Astrocyte of the cerebellum (primary cell): ENCODE data around the gene LRRC40.

Experiments used
- DNase-seq: peaks from one replicate; pipeline ENCODE4 v3.0.0-alpha.2; 2011; ENCODE audit warnings: low read depth
- H3K4me3 ChIP-seq: 2 replicates; pipeline ENCODE4 v1.5.1; 2011; ENCODE audit warnings: mild to moderate bottlenecking, low read depth, low read length, moderate library complexity
- in situ Hi-C: cut with HindIII; loops from 2 replicates; pipeline ENCODE4 v1.10.0; 2017; ENCODE audit warnings: low sequenced_read_pairs
- TF ChIP-seq, protein P1 (sequence below): IDR thresholded peaks from 2 replicates; pipeline ENCODE4 v1.5.1; 2012; ENCODE audit warnings: low read length, low read depth, moderate library complexity, mild to moderate bottlenecking; ENCODE audit errors: missing control alignments

LRRC40 gene

GRCh38 chr1:70205434-70206118 lies at the start of gene LRRC40:
TSS of gene LRRC40 (minus strand) at chr1:70205579. CDS start at chr1:70205540, 39 bp downstream.
- TF ChIP-seq, protein P1, sequence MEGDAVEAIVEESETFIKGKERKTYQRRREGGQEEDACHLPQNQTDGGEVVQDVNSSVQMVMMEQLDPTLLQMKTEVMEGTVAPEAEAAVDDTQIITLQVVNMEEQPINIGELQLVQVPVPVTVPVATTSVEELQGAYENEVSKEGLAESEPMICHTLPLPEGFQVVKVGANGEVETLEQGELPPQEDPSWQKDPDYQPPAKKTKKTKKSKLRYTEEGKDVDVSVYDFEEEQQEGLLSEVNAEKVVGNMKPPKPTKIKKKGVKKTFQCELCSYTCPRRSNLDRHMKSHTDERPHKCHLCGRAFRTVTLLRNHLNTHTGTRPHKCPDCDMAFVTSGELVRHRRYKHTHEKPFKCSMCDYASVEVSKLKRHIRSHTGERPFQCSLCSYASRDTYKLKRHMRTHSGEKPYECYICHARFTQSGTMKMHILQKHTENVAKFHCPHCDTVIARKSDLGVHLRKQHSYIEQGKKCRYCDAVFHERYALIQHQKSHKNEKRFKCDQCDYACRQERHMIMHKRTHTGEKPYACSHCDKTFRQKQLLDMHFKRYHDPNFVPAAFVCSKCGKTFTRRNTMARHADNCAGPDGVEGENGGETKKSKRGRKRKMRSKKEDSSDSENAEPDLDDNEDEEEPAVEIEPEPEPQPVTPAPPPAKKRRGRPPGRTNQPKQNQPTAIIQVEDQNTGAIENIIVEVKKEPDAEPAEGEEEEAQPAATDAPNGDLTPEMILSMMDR, result no peak
- in situ Hi-C loops, result no loop called here
- DNase-seq, result peak; percentile 86
- H3K4me3 ChIP-seq, result peak within 1 kb of the TSS; percentile 99

- no peak for DNase-seq
- in situ Hi-C loops, result loop anchor here (25.0 kb wide), 1 partner anchor 814 kb away; no protein-coding TSS in a partner anchor
- TF ChIP-seq, protein P1, result no peak
Observed at GRCh38 chr1:70248729-70249128, 43.4 kb upstream of the LRRC40 start.

GRCh38 chr1:70247768-70248167 lies 42.4 kb upstream of the LRRC40 start:
- in situ Hi-C loops, result loop anchor here (25.0 kb wide), 1 partner anchor 815 kb away; no protein-coding TSS in a partner anchor
- TF ChIP-seq, protein P1, result no peak
- no peak for DNase-seq
- no peak overlapping the region for H3K4me3 ChIP-seq

More at GRCh38 chr1:70248729-70249128, 43.4 kb upstream of the LRRC40 start:
- no peak overlapping the region for H3K4me3 ChIP-seq

- no peak for DNase-seq
- no peak overlapping the region for H3K4me3 ChIP-seq
- TF ChIP-seq, protein P1, result no peak
- in situ Hi-C loops, result loop anchor here (25.0 kb wide), 1 partner anchor 815 kb away; no protein-coding TSS in a partner anchor
Observed at GRCh38 chr1:70247122-70247521, 41.7 kb upstream of the LRRC40 start.

- DNase-seq, result no peak
- TF ChIP-seq, protein P1, result no peak
- in situ Hi-C loops, result loop anchor here (25.0 kb wide), 1 partner anchor 822 kb away; no protein-coding TSS in a partner anchor
- H3K4me3 ChIP-seq, result no peak overlapping the region
Observed at GRCh38 chr1:70239940-70240339, 34.6 kb upstream of the LRRC40 start.

DNA sequence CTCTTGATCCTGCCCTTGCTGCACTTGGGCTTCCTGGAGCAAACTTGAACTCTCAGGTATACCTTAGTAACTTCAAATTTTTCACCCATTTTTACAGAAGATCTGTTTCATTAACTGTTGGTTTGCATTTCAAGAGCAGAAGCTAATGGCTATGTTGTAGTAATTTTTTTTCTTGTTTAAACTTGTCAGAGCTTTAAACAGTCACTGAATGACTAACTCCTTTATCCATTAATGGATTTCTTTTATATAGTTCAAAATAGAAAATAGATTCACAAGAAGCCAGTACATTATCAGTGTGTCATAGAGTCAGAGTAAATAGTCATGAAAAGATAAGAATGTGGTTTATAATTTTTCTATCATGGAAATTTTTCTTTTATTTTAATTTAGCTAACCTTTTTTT lies 29.4 kb upstream of the LRRC40 start:
- no peak for DNase-seq
- in situ Hi-C loops, result loop anchor here (25.0 kb wide), 1 partner anchor 828 kb away; no protein-coding TSS in a partner anchor
- TF ChIP-seq, protein P1, result no peak
- no peak overlapping the region for H3K4me3 ChIP-seq
